Thyroid gland (tissue), 4 donors: ENCODE measurements around the gene PTPRN2.

Source experiments
- POLR2A ChIP-seq, 2 donors: fragments of 450-650 bp; IDR thresholded peaks; one replicate each; pipeline ENCODE4 v1.6.1; 2017; ENCODE audit warnings: antibody characterized with exemption in 2 of 2, mild to moderate bottlenecking in 2 of 2, moderate library complexity in 1 of 2
- TF ChIP-seq, protein P1 (sequence below), 6 experiments: fragments of 200-600 bp in 3 of 6; fragments of 450-650 bp in 3 of 6; sonication (generic) in 3 of 6; IDR thresholded peaks; one replicate each; pipeline ENCODE4 v1.5.1; 2016 to 2019; ENCODE audit warnings: antibody characterized with exemption in 6 of 6, mild to moderate bottlenecking in 2 of 6, inconsistent platforms in 1 of 6, moderate library complexity in 1 of 6

DNA sequence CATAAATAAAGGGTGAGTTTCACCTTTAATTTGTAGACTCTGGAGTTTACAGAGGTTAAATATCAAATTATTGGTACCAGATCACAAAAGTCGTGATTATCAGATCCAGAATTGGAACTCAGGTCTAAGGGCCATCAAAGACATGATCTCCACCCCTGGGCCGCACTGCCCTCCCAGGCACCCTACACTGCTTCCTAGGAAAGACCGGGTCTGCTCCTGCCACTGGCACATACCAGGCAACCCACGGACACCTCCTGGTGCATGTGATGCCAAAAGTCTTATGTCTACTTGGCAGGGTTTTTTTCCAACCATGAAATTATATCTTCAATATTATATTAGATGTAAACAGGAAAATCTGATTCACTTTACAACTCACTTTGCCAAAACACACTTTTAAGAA, 452.8 kb downstream of the PTPRN2 start:
- TF ChIP-seq, protein P1, sequence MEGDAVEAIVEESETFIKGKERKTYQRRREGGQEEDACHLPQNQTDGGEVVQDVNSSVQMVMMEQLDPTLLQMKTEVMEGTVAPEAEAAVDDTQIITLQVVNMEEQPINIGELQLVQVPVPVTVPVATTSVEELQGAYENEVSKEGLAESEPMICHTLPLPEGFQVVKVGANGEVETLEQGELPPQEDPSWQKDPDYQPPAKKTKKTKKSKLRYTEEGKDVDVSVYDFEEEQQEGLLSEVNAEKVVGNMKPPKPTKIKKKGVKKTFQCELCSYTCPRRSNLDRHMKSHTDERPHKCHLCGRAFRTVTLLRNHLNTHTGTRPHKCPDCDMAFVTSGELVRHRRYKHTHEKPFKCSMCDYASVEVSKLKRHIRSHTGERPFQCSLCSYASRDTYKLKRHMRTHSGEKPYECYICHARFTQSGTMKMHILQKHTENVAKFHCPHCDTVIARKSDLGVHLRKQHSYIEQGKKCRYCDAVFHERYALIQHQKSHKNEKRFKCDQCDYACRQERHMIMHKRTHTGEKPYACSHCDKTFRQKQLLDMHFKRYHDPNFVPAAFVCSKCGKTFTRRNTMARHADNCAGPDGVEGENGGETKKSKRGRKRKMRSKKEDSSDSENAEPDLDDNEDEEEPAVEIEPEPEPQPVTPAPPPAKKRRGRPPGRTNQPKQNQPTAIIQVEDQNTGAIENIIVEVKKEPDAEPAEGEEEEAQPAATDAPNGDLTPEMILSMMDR (IDR thresholded peaks at IDR 0.05), result no peak
- no peak for TF ChIP-seq POLR2A (IDR thresholded peaks at IDR 0.05)
